Osteoblast (primary cell): ENCODE data around the gene COL1A1. TPM values are rescaled to one million over a fixed set of nuclear protein-coding genes. Genes with fewer than 3 reads are reported as not detected.
A peak's percentile ranks its signal among the peaks of the same experiment; 100 is the strongest.

Experiments used
- DNase-seq: peaks from one replicate; pipeline ENCODE4 v3.0.0; 2011; ENCODE audit warnings: low spot score, mixed read lengths; ENCODE audit not compliant: insufficient read length; ENCODE audit errors: missing footprints
- H2AFZ ChIP-seq: 2 replicates; pipeline ENCODE4 v1.6.0; 2011; ENCODE audit warnings: mild to moderate bottlenecking, low read length
- H3K27ac ChIP-seq: 2 replicates; pipeline ENCODE4 v1.5.1; 2011; ENCODE audit warnings: mild to moderate bottlenecking, low read depth, low read length, moderate library complexity
- H3K27me3 ChIP-seq: 2 replicates; pipeline ENCODE4 v1.6.0; 2012; ENCODE audit warnings: mild to moderate bottlenecking, control low read depth, inconsistent platforms, low read length, moderate library complexity; ENCODE audit not compliant: insufficient read depth
- H3K36me3 ChIP-seq: 2 replicates; pipeline ENCODE4 v1.5.1; 2011; ENCODE audit warnings: mild to moderate bottlenecking, low read length, control low read depth, moderate library complexity; ENCODE audit not compliant: insufficient read depth
- H3K4me1 ChIP-seq: 2 replicates; pipeline ENCODE4 v1.5.1; 2011; ENCODE audit warnings: mild to moderate bottlenecking, low read length, control low read depth, moderate library complexity; ENCODE audit not compliant: insufficient read depth
- H3K4me2 ChIP-seq: 2 replicates; pipeline ENCODE4 v1.6.0; 2011; ENCODE audit warnings: mild to moderate bottlenecking, low read length; ENCODE audit not compliant: insufficient read depth
- H3K4me3 ChIP-seq: fragments of 200-600 bp; sonication (generic); 3 replicates; pipeline ENCODE4 v1.5.1; 2012; ENCODE audit warnings: mild to moderate bottlenecking, low read length, inconsistent platforms; ENCODE audit not compliant: insufficient read depth
- H3K79me2 ChIP-seq: 2 replicates; pipeline ENCODE4 v1.6.0; 2012; ENCODE audit warnings: mild to moderate bottlenecking, low read length, control low read depth, inconsistent platforms; ENCODE audit not compliant: insufficient read depth
- H3K9me3 ChIP-seq: 2 replicates; pipeline ENCODE4 v1.5.1; 2011; ENCODE audit warnings: low read depth, low read length, control low read depth
- H4K20me1 ChIP-seq: 2 replicates; pipeline ENCODE4 v1.6.0; 2012; ENCODE audit warnings: mild to moderate bottlenecking, low read length, control low read depth; ENCODE audit not compliant: insufficient read depth
- CTCF ChIP-seq: IDR thresholded peaks from 2 replicates; pipeline ENCODE4 v1.5.1; 2011; ENCODE audit warnings: mild to moderate bottlenecking, low read depth, low read length, moderate library complexity; ENCODE audit errors: extremely low read depth
- total RNA-seq: library from RNA; depleted of rRNA; stranded (reverse); fragments of >200 nt; gene quantifications from 2 replicates; pipeline ENCODE4 v1.2.3, GENCODE V29; 2012

COL1A1 gene
- total RNA-seq, 1 donor, result 8,987 TPM

DNA sequence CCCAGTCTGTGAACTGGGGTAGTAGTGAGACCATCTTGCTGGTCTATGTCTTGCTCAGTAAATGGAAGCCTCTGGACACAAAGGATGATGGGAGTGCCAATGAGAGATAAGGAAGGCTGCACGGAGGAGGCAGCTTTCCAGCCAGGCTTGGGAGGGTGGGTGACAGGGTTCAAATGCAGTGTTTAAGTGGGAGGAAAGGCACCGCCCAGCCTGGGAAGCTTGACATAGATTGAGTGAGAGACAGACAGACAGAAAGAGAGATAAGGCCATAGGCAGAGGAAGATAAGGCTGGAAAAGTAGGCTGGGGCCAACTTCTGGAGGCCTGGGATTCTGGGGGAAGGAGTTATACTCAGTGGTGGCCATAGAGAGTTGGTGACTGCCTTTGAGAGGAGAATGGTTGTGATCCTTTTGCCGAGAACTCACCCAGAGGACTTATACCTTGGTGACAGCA, 7.2 kb upstream of the COL1A1 start:
- H3K4me1 ChIP-seq, result peaks cover 78% of the 10 kb centered on the region
- peak; percentile 37 for DNase-seq
- no peaks in the 10 kb centered on the region for H3K9me3 ChIP-seq
- no peaks in the 10 kb centered on the region for H3K36me3 ChIP-seq
- H2AFZ ChIP-seq, result no peak overlapping the region
- H3K27ac ChIP-seq, result peak overlapping the region; percentile 96
- H3K4me2 ChIP-seq, result peak overlapping the region; percentile 23
- no peaks in the 10 kb centered on the region for H4K20me1 ChIP-seq
- TF ChIP-seq CTCF, result no peak
- no peak overlapping the region for H3K4me3 ChIP-seq
- H3K79me2 ChIP-seq, result peaks cover 15% of the 10 kb centered on the region
- H3K27me3 ChIP-seq, result no peaks in the 10 kb centered on the region

- Histone ChIP-seq H3K9me3 (no peaks in the 10 kb centered on the region), H3K4me2 (peak overlapping the region; percentile 63), H3K27ac (peak overlapping the region; percentile 96), H3K27me3 (no peaks in the 10 kb centered on the region), H2AFZ (no peak overlapping the region), H4K20me1 (no peaks in the 10 kb centered on the region), H3K79me2 (peaks cover 18% of the 10 kb centered on the region), H3K36me3 (no peaks in the 10 kb centered on the region), H3K4me3 (no peak overlapping the region), H3K4me1 (peaks cover 84% of the 10 kb centered on the region)
- TF ChIP-seq CTCF, result no peak
- no peak for DNase-seq
Observed at GRCh38 chr17:50207792-50208567, 6.5 kb upstream of the COL1A1 start.

DNA sequence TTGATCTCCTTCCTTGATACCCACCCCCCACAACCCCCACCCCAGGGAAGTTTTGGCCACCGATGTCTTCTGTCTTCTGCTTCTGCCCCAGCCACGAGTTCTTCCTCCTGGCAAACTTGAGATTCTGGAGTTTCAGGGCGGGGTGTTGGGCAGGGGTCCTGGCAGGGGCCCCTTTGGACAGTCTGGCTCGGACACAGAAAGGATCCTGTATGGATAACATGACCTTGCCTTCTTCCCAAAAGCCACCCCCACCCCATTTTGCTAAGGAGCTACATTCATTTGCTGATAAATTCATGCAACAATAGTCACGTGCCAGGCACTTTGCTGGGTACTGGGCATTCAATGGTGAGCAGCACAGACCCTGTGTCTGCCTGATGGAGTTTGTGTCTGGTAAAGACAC, 5.9 kb upstream of the COL1A1 start:
- H3K79me2 ChIP-seq, result peaks cover 18% of the 10 kb centered on the region
- H3K27ac ChIP-seq, result peak overlapping the region; percentile 96
- no peak for TF ChIP-seq CTCF
- no peaks in the 10 kb centered on the region for H3K27me3 ChIP-seq
- no peaks in the 10 kb centered on the region for H3K36me3 ChIP-seq
- no peak overlapping the region for H2AFZ ChIP-seq
- no peak for DNase-seq
- H3K4me3 ChIP-seq, result no peak overlapping the region
- peaks cover 88% of the 10 kb centered on the region for H3K4me1 ChIP-seq
- H3K9me3 ChIP-seq, result no peaks in the 10 kb centered on the region
- no peaks in the 10 kb centered on the region for H4K20me1 ChIP-seq
- H3K4me2 ChIP-seq, result peak overlapping the region; percentile 63

DNA sequence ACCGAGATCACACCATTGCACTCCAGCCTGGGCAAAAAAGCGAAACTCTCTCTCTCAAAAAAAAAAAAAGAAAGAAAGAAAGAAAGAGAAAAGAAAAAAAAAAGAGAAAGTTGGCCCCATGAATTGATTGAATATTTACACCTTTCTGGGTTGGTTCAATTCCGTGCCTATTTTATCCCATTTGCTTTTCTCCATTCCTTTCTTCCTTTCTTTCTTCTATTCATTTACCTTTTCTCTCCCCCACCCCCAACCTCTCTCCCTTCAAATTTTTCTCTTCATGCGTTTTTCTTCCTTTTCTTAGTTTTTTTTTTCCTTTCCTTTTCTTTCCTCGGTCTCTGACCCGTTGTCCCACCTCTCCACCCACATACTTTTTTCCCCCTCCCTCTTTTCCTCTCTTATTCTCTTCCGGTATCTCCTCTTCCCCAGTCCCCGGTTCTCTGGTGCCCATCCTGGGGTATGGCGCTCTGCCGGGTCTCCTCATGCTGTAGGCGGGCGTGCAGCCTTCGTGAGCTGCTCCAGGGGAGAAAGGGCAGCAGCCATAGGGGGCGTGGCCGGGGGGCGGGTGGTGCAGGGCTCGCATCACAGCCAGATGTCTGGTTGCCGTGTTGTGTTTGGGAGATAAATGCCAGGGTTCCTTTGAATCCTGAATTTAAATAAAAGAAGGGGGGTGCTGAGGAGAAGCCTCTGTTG, 5.3 kb upstream of the COL1A1 start:
- Histone ChIP-seq H3K4me1 (peaks cover 87% of the 10 kb centered on the region), H3K4me3 (peak overlapping the region; percentile 47), H2AFZ (peak overlapping the region; percentile 36), H3K4me2 (peak overlapping the region; percentile 63), H3K27ac (peak overlapping the region; percentile 96), H4K20me1 (no peaks in the 10 kb centered on the region), H3K9me3 (no peaks in the 10 kb centered on the region), H3K36me3 (no peaks in the 10 kb centered on the region), H3K27me3 (no peaks in the 10 kb centered on the region), H3K79me2 (peaks cover 20% of the 10 kb centered on the region)
- no peak for TF ChIP-seq CTCF
- peak; percentile 87 for DNase-seq
